Psoas muscle (tissue), 8 donors: Measurements from ENCODE around the gene NQO1. TPM values are rescaled to one million over a fixed set of nuclear protein-coding genes. Genes with fewer than 3 reads are reported as not detected.

Experiments
- ATAC-seq, 4 donors: fragments of 200-7000 bp; cut with Tn5 transposase; one replicate each; pipeline ENCODE4 v1.9.1; 2020; ENCODE audit warnings: moderate library complexity in 3 of 4, mild to moderate bottlenecking in 2 of 4
- DNase-seq, 2 donors: peaks; one replicate each; pipeline ENCODE4 v3.0.0-alpha.2; 2020
- H3K27ac ChIP-seq: fragments of 200-600 bp; one replicate; pipeline ENCODE4 v1.8.0; 2022
- H3K27me3 ChIP-seq, 3 donors: fragments of 200-600 bp in 1 of 3; one replicate each; pipeline versions ENCODE4 v1.6.1 to v1.8.0; 2013 to 2022; ENCODE audit warnings: low read length in 2 of 3, mild to moderate bottlenecking in 2 of 3, moderate library complexity in 1 of 3; ENCODE audit not compliant: insufficient read depth in 3 of 3
- H3K36me3 ChIP-seq, 2 donors: fragments of 200-600 bp in 1 of 2; one replicate each; pipeline versions ENCODE4 v1.6.1 to v1.8.0; 2013 to 2022; ENCODE audit warnings: low read depth in 1 of 2, mild to moderate bottlenecking in 1 of 2, moderate library complexity in 1 of 2; ENCODE audit not compliant: insufficient read depth in 1 of 2
- H3K4me1 ChIP-seq: fragments of 200-600 bp; one replicate; pipeline ENCODE4 v1.8.0; 2022
- H3K4me3 ChIP-seq: fragments of 200-600 bp; one replicate; pipeline ENCODE4 v1.8.0; 2022; ENCODE audit warnings: mild to moderate bottlenecking
- H3K9me3 ChIP-seq: fragments of 200-600 bp; one replicate; pipeline ENCODE4 v1.8.0; 2022
- CTCF ChIP-seq: fragments of 200-600 bp; IDR thresholded peaks from one replicate; pipeline ENCODE4 v1.8.0; 2022; ENCODE audit warnings: antibody characterized with exemption
- WGBS, 3 donors: extraction: QIAGEN DNeasy Blood & Tissue Kit; methylation state at CpG; one replicate each; pipeline versions ENCODE4 v1.1.6 to v1.1.7; 2013; 5-methylcytosine and 5-hydroxymethylcytosine counted together
- intact Hi-C, 2 donors: fragments of 100-400 bp; cut with DNase I; formaldehyde crosslinking; loops; one replicate each; pipeline versions ENCODE4 v1.11.0 to v1.14.2; 2022
- polyA plus RNA-seq, 3 donors: library from polyadenylated mRNA; stranded (reverse); fragments of 200-250 nt; gene quantifications; one replicate each; pipeline ENCODE4 v1.2.3, GENCODE V29; 2013
- total RNA-seq, 4 donors: library from RNA; stranded (reverse); fragmentation: NEBNext Ultra II Directional in 2 of 4; extraction: Animal tissue kit (Norgen Biotek cat#: 25700) in 2 of 4; gene quantifications; one replicate each; pipeline versions ENCODE4 v1.2.1 to v1.2.4, GENCODE V29; 2021 to 2023
- donor health status: healthy with polysubstance abuse.
- donor health status: DM: no; HTN: no; CAD: no; lungs with moderate emphysema.
- donor health status: Bipolar disorder and iron deficiency.
- donor health status: healthy.
- donor health status: DM: yes; HTN: yes; CAD: no.
- donor health status: DM: no; HTN: no; CAD: no.
- donor health status: DM: no; HTN: no; CAD: no.
- donor health status: DM: yes; HTN: yes; CAD: no.

Gene NQO1
- total and polyA plus RNA-seq, 7 donors: 12.1 to 186 (median 47.1) TPM

- DNase-seq (no peak), ATAC-seq (no peak)
- WGBS, 3 donors: 86 to 89% (median 89%) methylated on average over 4 of the region's 4 CpGs
- no peaks in the 10 kb centered on the region for H3K4me1 ChIP-seq
- no peak overlapping the region for H3K4me3 ChIP-seq
- intact Hi-C loops: no loop called here
- TF ChIP-seq CTCF: no peak
- H3K36me3 ChIP-seq: peaks cover 0 to 91% of the 10 kb centered on the region in 2 donors
- H3K9me3 ChIP-seq: no peaks in the 10 kb centered on the region
- no peak overlapping the region for H3K27ac ChIP-seq
- H3K27me3 ChIP-seq: no peaks in the 10 kb centered on the region
These were observed 14.1 kb downstream of the NQO1 start for GRCh38 chr16:69712277-69712676.

GRCh38 chr16:69711115-69711740 is 15.1 kb downstream of the NQO1 start:
- Histone ChIP-seq H3K36me3 (peaks cover 0 to 89% of the 10 kb centered on the region in 2 donors), H3K27me3 (no peaks in the 10 kb centered on the region), H3K27ac (no peak overlapping the region), H3K4me3 (no peak overlapping the region), H3K9me3 (no peaks in the 10 kb centered on the region), H3K4me1 (no peaks in the 10 kb centered on the region)
- 83 to 84% (median 83%) methylated on average over 12 of the region's 12 CpGs for WGBS, 3 donors
- TF ChIP-seq CTCF: no peak
- intact Hi-C loops: loop anchor here (2.0 kb wide), 1 partner anchor 44 kb away; the partner anchor contains the start of gene NOB1 (in 2 of the 2)
- DNase-seq (no peak), ATAC-seq (no peak)

- TF ChIP-seq CTCF: peak; percentile 69
- WGBS, 3 donors: 31 to 37% (median 35%) methylated on average over 5 of the region's 5 CpGs
- no peaks in the 10 kb centered on the region for H3K9me3 ChIP-seq
- ATAC-seq: peak; percentile 37 to 75 (median 58)
- no peaks in the 10 kb centered on the region for H3K4me1 ChIP-seq
- intact Hi-C loops: loop anchor here (1.0 to 2.0 kb wide), 2 partner anchors 34 to 45 kb away; partner anchors contain the start of gene NOB1 (in 2 of the 2)
- no peaks in the 10 kb centered on the region for H3K27me3 ChIP-seq
- H3K36me3 ChIP-seq: peaks cover 0 to 78% of the 10 kb centered on the region in 2 donors
- DNase-seq: no peak
- no peak overlapping the region for H3K27ac ChIP-seq
- no peak overlapping the region for H3K4me3 ChIP-seq
These were observed 16.8 kb downstream of the NQO1 start for GRCh38 chr16:69709456-69710084.

DNA sequence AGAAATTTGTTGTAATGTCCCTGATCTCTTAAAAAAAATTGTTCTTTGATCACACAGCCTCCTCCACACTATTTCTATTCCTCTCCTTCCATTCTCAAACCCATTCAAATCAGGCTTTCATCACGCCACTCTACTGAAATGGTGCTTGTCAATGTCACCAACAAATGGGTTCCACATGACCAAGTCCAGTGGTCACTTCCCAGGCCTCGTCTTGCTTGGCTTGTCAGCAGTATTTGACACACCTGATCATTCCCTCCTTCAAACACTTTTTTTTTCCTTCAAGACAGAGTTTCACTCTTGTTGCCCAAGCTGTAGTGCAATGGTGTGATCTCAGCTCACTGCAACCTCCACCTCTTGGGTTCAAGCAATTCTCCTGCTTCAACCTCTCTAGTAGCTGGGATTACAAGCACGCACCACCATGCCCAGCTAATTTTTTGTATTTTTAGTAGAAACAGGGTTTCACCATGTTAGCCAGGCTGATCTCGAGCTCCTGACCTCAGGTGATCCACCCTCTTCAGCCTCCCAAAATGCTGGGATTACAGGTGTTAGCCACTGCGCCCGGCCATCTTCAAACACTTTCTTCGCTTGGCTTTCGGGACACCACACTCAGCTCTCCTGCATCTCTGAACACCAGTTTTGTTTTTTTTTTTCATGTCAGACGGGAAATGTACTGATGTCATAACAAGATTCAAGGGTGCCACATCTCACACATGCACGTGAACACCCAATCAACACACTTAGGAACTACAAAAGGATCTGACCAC is 18.3 kb downstream of the NQO1 start:
- ATAC-seq (no peak), DNase-seq (no peak)
- Histone ChIP-seq H3K9me3 (no peaks in the 10 kb centered on the region), H3K27ac (no peak overlapping the region), H3K27me3 (no peaks in the 10 kb centered on the region), H3K36me3 (peaks cover 0 to 78% of the 10 kb centered on the region in 2 donors), H3K4me1 (no peaks in the 10 kb centered on the region), H3K4me3 (no peak overlapping the region)
- WGBS, 3 donors: 80 to 86% (median 84%) methylated on average over 10 of the region's 10 CpGs
- intact Hi-C loops: no loop called here
- TF ChIP-seq CTCF: no peak
